RWPE2 (cell line): ENCODE measurements around the gene MIB2.
A peak's percentile ranks its signal among the peaks of the same experiment; 100 is the strongest.
"Not testable (repeated sequence)": the region's sequence is repeated elsewhere in the genome, so short reads cannot be mapped to it uniquely, and the experiment has no call there.

Experiments
- ATAC-seq: fragments of 200-7000 bp; cut with Tn5 transposase; 3 replicates; pipeline ENCODE4 v1.9.1; 2021; ENCODE audit warnings: low read depth
- DNase-seq: peaks from one replicate; pipeline ENCODE4 v3.0.0-alpha.2; 2020; ENCODE audit warnings: low spot score
- H3K27ac ChIP-seq: fragments of 450-650 bp; 2 replicates; pipeline ENCODE4 v1.5.1; 2017; ENCODE audit warnings: mild to moderate bottlenecking; ENCODE audit not compliant: poor library complexity, severe bottlenecking
- H3K27me3 ChIP-seq: fragments of 250-450 bp; sonication (Bioruptor Pico); 2 replicates; pipeline ENCODE4 v1.5.1; 2021; ENCODE audit warnings: mild to moderate bottlenecking, moderate library complexity; ENCODE audit not compliant: insufficient read depth, poor library complexity, severe bottlenecking
- H3K36me3 ChIP-seq: fragments of 250-450 bp; sonication (Bioruptor Pico); 2 replicates; pipeline ENCODE4 v1.5.1; 2020; ENCODE audit warnings: low read depth, mild to moderate bottlenecking, moderate library complexity
- H3K4me1 ChIP-seq: fragments of 250-450 bp; sonication (Bioruptor Pico); 2 replicates; pipeline ENCODE4 v1.5.1; 2021; ENCODE audit warnings: mild to moderate bottlenecking, moderate library complexity; ENCODE audit not compliant: insufficient read depth, poor library complexity, severe bottlenecking
- H3K4me3 ChIP-seq: fragments of 250-450 bp; sonication (Bioruptor Pico); 2 replicates; pipeline ENCODE4 v1.5.1; 2021; ENCODE audit warnings: mild to moderate bottlenecking, moderate library complexity; ENCODE audit not compliant: severe bottlenecking
- H3K9me3 ChIP-seq: fragments of 250-450 bp; sonication (Bioruptor Pico); 2 replicates; pipeline ENCODE4 v1.5.1; 2021; ENCODE audit warnings: mild to moderate bottlenecking, moderate library complexity; ENCODE audit not compliant: severe bottlenecking
- CTCF ChIP-seq: fragments of 450-650 bp; IDR thresholded peaks from one replicate; pipeline ENCODE4 v1.5.1; 2017; ENCODE audit warnings: mild to moderate bottlenecking, moderate library complexity; ENCODE audit not compliant: poor library complexity, severe bottlenecking

MIB2 gene

DNA sequence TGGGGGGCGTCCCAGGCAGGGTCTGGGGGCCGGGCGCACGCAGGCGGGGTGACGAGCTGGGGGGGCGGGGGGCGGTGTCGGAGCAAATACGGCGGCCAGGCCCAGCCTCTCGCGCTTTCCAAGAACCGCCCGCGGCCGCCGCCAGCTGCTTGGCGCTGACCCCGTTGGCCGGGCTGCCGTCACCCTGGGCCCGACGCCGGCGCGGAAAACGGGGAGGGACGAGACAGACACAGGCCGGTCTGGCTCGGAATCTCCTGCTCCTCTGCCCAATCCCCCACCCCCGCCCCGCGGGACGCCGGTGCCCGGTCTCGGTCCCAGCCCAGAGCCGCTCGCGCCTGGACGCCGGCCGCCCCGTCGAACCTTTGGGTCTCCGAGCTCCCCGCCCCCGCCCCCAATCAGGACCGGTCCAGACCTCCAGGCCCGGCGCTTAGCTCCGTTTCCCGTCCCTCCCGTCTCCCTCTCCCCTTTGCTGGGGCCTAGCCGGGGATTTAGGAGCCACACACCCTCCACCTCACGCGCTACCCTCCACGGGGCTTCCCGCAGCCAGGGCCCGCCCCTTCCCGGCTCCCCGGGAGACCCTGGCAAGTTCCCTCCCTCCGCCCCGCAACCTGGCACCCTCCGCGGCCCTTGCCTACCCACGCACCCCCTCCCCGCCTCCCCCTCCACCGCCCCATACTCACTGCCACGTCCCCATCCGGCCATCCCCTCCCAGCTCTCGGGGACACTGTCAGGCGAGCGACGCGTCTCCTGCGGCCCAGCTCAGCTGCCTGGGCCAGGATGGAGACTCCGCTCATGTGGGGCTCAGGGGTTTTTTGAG, 15.9 kb downstream of the MIB2 start:
- Histone ChIP-seq H3K4me1 (no peaks in the 10 kb centered on the region), H3K27me3 (peaks cover 18% of the 10 kb centered on the region), H3K4me3 (no peak overlapping the region), H3K27ac (no peak overlapping the region), H3K9me3 (no peaks in the 10 kb centered on the region), H3K36me3 (no peaks in the 10 kb centered on the region)
- no peak for TF ChIP-seq CTCF
- DNase-seq, result no peak
- no peak for ATAC-seq

- H3K27ac ChIP-seq, result no peak within 1 kb of the TSS
Observed at GRCh38 chr1:1631782-1632420, 16.6 kb downstream of the MIB2 start, which contains the start of gene MMP23B. Gene MMP23B (plus strand): TSS chr1:1632173. CDS start chr1:1632219, 46 bp downstream.

GRCh38 chr1:1633409-1633808, 18.1 kb downstream of the MIB2 start:
- H3K27me3 ChIP-seq, result peaks cover 18% of the 10 kb centered on the region
- ATAC-seq, result peak; percentile 36; the same call in 1 of the 3 replicates
- H3K4me3 ChIP-seq, result not testable (repeated sequence)

More at GRCh38 chr1:1631782-1632420, 16.6 kb downstream of the MIB2 start, which contains the start of gene MMP23B:
- no peaks in the 10 kb centered on the region for H3K9me3 ChIP-seq
- ATAC-seq, result no peak
- no peaks in the 10 kb centered on the region for H3K4me1 ChIP-seq
- H3K4me3 ChIP-seq, result no peak within 1 kb of the TSS
- no peak for DNase-seq
- TF ChIP-seq CTCF, result no peak
- H3K36me3 ChIP-seq, result no peaks in the 10 kb centered on the region
- peaks cover 18% of the 10 kb centered on the region for H3K27me3 ChIP-seq

GRCh38 chr1:1634613-1635012, 19.3 kb downstream of the MIB2 start:
- ATAC-seq, DNase-seq: not testable (repeated sequence)

More at GRCh38 chr1:1633409-1633808, 18.1 kb downstream of the MIB2 start:
- not testable (repeated sequence) for H3K27ac ChIP-seq, H3K4me1 ChIP-seq, H3K9me3 ChIP-seq, DNase-seq, H3K36me3 ChIP-seq

DNA sequence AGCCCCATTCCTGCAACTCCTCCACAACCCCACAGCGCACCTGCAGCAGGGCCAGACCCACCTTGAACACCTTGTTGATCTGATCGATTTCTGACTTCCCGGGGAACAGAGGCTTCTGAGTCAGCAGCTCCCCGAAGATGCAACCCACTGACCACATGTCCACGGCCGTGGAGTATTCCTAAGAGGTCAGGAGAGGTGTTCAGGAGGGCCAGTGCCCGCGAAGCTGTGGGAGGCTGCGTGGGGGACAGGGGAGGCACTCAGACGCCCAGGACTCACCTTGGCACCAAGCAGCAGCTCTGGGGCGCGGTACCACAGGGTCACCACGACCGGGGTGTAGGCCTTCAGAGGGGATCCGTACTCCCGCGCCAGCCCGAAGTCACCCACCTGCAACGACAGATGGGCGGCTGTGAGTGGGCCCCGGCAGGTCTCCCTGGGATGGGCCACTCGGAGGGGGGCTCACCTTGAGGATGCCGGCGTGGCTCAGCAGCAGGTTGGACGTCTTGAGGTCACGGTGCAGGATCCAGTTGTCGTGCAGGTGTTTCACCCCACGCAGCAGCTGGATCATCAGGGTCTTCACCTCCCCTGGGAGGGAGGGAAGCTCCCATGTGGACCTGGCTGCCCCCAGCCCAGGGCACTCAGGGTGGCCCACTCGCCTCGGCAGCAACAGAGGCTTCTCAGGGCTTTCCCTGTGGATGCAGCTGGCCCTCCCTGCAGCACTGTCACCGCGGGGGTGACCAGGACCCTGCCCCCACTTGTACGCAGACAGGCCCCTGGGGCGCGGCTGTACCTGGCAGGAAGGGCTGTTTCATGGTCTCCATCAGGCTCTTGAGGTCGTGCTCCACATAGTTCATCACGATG, 21.6 kb downstream of the MIB2 start:
- ATAC-seq, H3K27ac ChIP-seq, H3K36me3 ChIP-seq, H3K9me3 ChIP-seq, DNase-seq, H3K27me3 ChIP-seq, H3K4me3 ChIP-seq, H3K4me1 ChIP-seq: not testable (repeated sequence)

More at GRCh38 chr1:1634613-1635012, 19.3 kb downstream of the MIB2 start:
- H3K4me3 ChIP-seq, H3K9me3 ChIP-seq, H3K27ac ChIP-seq, H3K36me3 ChIP-seq, H3K4me1 ChIP-seq: not testable (repeated sequence)
- H3K27me3 ChIP-seq, result peaks cover 18% of the 10 kb centered on the region

GRCh38 chr1:1637479-1637875, 22.2 kb downstream of the MIB2 start:
- not testable (repeated sequence) for H3K36me3 ChIP-seq, DNase-seq, H3K9me3 ChIP-seq, H3K27ac ChIP-seq, H3K4me3 ChIP-seq, H3K4me1 ChIP-seq, H3K27me3 ChIP-seq, ATAC-seq

- H3K4me3 ChIP-seq, ATAC-seq, H3K4me1 ChIP-seq, H3K27ac ChIP-seq, DNase-seq, H3K27me3 ChIP-seq, H3K36me3 ChIP-seq, H3K9me3 ChIP-seq: not testable (repeated sequence)
Observed at GRCh38 chr1:1638528-1638927, 23.2 kb downstream of the MIB2 start.

DNA sequence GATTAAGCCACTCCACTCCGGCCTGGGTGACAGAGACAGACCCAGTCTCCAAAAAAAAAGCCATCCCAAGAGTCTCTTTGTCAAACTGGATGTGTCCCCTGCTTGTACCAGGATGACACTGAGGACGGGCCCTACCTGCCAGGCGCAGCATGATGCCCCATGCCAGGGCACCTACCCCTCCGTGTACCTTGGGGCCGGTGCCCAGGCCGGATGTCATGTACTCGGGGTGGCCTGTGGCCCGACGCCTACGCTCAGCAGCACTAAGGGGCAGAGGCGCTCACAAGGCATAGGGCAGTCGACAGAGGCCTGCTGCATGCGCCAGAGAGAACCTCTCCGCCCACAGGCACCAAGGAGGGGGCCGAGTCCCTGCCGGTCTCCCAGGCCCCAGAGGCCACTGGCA, 24.1 kb downstream of the MIB2 start:
- not testable (repeated sequence) for ATAC-seq, H3K36me3 ChIP-seq, H3K27me3 ChIP-seq, DNase-seq, H3K4me1 ChIP-seq, H3K9me3 ChIP-seq, H3K27ac ChIP-seq, H3K4me3 ChIP-seq

- H3K27me3 ChIP-seq, H3K4me3 ChIP-seq, DNase-seq, H3K27ac ChIP-seq, H3K9me3 ChIP-seq, H3K36me3 ChIP-seq, H3K4me1 ChIP-seq, ATAC-seq: not testable (repeated sequence)
Observed at GRCh38 chr1:1640081-1640480, 24.8 kb downstream of the MIB2 start.
